Measurements from ENCODE around the gene FTH1. TPM values are rescaled to one million over a fixed set of nuclear protein-coding genes. Genes with fewer than 3 reads are reported as not detected.

FTH1 gene
- total RNA-seq, 1 experiment from 2014 or later = 2,484 TPM

DNA sequence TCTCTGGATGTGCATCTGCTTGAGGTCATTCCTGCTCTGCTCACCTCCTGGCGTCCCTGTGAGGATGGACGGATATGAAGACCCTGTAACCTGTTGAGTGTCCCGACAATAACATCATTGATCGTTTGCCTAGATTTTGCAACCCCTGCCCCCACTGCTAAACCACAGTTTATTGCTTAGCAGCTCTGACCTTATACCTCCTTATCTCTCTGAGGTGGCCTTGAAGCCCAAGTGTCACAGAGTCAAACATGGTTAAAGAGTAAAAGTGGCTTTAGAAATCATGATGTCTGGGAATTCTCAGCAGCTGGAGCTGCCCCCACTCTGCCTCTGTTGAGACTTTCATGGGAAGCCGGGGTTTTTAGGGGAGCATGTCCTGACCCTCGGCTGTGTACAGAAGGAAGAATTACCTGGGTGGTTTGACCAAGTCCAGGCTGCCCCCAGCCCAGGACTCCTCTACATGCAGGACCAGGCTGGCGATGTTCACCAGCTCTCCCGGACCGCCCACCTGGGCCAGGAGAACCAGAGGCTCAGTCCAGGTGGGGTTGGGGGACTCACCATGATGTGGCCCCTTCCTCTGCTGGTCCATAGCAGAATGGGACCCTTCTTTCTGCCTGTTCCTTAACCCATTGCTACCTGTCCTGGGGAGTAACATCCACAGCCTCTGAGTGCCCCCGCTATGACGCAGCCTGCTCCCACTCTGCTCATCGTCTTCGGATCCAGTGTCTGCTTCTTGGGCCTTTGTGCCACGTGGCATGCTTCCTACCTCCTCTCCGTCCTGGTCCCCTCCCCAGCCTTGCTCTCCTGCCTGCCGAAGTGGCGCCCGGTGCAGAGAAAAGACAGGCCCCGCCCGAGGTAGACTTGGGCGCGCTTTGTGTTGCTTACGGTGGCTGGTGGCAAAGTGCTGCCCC, 33.4 kb upstream of the FTH1 start:
- no peaks in the 10 kb centered on the region for H3K27me3 ChIP-seq (replicated peaks; ENCODE audit: insufficient read depth, low read depth, low read length, poor library complexity)
- no peaks in the 10 kb centered on the region for H3K9me3 ChIP-seq (ENCODE audit: low read depth, low read length, poor library complexity, severe bottlenecking)
- ChIA-PET CTCF (no interaction called here), POLR2A (ENCODE audit: low non-redundant PET) (no interaction called here)
- intact Hi-C loops (cut with micrococcal nuclease; ENCODE audit: unreplicated experiment) = no loop called here
- H3K4me3 ChIP-seq (ENCODE audit: low read depth, low read length, poor library complexity, severe bottlenecking) = no peak overlapping the region
- H3K27ac ChIP-seq (ENCODE audit: low read depth, low read length, poor library complexity, severe bottlenecking) = no peak overlapping the region
- no peak for TF ChIP-seq EZH2 (IDR thresholded peaks at IDR 0.05; ENCODE audit: borderline replicate concordance, low read depth, low read length, poor library complexity, severe bottlenecking)
- TF ChIP-seq, protein P1, sequence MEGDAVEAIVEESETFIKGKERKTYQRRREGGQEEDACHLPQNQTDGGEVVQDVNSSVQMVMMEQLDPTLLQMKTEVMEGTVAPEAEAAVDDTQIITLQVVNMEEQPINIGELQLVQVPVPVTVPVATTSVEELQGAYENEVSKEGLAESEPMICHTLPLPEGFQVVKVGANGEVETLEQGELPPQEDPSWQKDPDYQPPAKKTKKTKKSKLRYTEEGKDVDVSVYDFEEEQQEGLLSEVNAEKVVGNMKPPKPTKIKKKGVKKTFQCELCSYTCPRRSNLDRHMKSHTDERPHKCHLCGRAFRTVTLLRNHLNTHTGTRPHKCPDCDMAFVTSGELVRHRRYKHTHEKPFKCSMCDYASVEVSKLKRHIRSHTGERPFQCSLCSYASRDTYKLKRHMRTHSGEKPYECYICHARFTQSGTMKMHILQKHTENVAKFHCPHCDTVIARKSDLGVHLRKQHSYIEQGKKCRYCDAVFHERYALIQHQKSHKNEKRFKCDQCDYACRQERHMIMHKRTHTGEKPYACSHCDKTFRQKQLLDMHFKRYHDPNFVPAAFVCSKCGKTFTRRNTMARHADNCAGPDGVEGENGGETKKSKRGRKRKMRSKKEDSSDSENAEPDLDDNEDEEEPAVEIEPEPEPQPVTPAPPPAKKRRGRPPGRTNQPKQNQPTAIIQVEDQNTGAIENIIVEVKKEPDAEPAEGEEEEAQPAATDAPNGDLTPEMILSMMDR (conservative IDR thresholded peaks at IDR 0.05; ENCODE audit: low read depth, low read length) = no peak
- H3K4me1 ChIP-seq (ENCODE audit: insufficient read depth, low read length, poor library complexity, severe bottlenecking) = no peaks in the 10 kb centered on the region
- DNase-seq (ENCODE audit: low spot score) = no peak
- H3K36me3 ChIP-seq (ENCODE audit: insufficient read depth, low read length, poor library complexity, severe bottlenecking) = no peaks in the 10 kb centered on the region
- BruUV-seq (replicated peaks) = no TSS peak

DNA sequence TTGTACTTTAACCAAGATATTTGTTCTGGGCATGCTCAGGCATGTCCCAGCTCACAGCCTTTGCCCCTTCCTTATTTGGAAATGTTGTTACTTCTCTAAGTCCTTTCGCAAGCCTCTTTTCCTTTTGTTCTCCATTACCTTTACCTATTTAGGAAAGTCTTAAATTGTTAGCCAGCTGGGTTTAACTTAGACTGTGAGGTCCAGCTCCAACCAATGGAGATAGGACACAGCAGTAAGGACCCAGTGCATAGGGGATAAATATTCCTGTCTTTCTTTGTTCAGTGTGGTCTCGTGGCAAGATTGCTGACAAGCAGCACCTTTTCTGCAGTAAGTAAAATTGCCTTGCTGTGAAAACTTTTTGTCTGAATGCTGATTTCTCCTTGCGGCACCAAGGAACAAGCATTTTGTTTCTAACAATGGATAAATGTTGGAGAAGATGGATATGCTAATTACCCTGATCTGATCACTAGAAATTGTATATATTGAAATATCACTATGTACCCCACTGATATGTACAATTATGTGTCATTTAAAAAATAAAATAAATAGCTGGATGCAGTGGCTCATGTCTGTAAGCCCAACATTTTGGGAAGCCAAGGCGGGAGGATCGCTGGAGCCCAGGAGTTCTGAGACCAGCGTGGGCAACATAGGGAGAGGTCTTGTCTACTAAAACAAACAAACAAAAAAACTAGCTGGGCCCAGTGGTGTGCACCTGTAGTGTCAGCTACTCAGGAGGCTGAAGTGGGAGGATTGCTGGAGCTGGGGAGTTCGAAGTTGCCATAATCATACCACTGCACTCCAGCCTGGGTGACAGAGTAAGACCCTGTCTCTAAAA, 31.9 kb upstream of the FTH1 start:
- no TSS peak for BruUV-seq (replicated peaks)
- TF ChIP-seq EZH2 (IDR thresholded peaks at IDR 0.05; ENCODE audit: borderline replicate concordance, low read depth, low read length, poor library complexity, severe bottlenecking) = no peak
- TF ChIP-seq, protein P1 (conservative IDR thresholded peaks at IDR 0.05; ENCODE audit: low read depth, low read length) = no peak
- Histone ChIP-seq H3K27ac (ENCODE audit: low read depth, low read length, poor library complexity, severe bottlenecking) (no peak overlapping the region), H3K4me1 (ENCODE audit: insufficient read depth, low read length, poor library complexity, severe bottlenecking) (no peaks in the 10 kb centered on the region), H3K9me3 (ENCODE audit: low read depth, low read length, poor library complexity, severe bottlenecking) (no peaks in the 10 kb centered on the region), H3K27me3 (replicated peaks; ENCODE audit: insufficient read depth, low read depth, low read length, poor library complexity) (no peaks in the 10 kb centered on the region), H3K4me3 (ENCODE audit: low read depth, low read length, poor library complexity, severe bottlenecking) (no peak overlapping the region), H3K36me3 (ENCODE audit: insufficient read depth, low read length, poor library complexity, severe bottlenecking) (no peaks in the 10 kb centered on the region)
- DNase-seq (ENCODE audit: low spot score) = no peak
- intact Hi-C loops (cut with micrococcal nuclease; ENCODE audit: unreplicated experiment) = no loop called here
- POLR2A ChIA-PET (ENCODE audit: low non-redundant PET) = no interaction called here
- CTCF ChIA-PET = no interaction called here

DNA sequence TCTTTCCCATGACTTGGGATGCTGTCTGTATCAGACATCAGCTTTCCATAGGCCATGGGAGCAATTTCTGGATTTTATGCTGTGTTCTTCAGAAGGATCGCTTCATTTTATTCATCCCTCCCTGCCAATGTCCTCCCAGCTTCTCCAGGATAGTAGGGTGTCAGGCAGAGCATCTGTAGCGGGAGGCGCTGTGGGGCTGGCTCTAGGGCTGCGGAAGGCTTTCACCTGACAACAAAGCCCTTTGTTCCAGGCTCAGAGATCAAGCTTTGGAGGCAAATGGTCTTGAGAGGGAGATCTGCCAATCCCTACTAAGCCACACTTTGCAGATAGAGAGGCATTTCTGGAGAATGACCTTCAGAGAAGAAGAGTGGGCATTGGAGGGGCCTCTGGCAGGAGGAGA, 29.5 kb upstream of the FTH1 start:
- ChIA-PET POLR2A (ENCODE audit: low non-redundant PET) (no interaction called here), CTCF (no interaction called here)

More for the DNA sequence above, 29.5 kb upstream of the FTH1 start:
- H3K4me3 ChIP-seq (ENCODE audit: low read depth, low read length, poor library complexity, severe bottlenecking) = no peak overlapping the region
- no peaks in the 10 kb centered on the region for H3K4me1 ChIP-seq (ENCODE audit: insufficient read depth, low read length, poor library complexity, severe bottlenecking)
- H3K36me3 ChIP-seq (ENCODE audit: insufficient read depth, low read length, poor library complexity, severe bottlenecking) = no peaks in the 10 kb centered on the region
- intact Hi-C loops (cut with micrococcal nuclease; ENCODE audit: unreplicated experiment) = no loop called here
- no peak overlapping the region for H3K27ac ChIP-seq (ENCODE audit: low read depth, low read length, poor library complexity, severe bottlenecking)
- no peak for DNase-seq (ENCODE audit: low spot score)
- no TSS peak for BruUV-seq (replicated peaks)
- no peaks in the 10 kb centered on the region for H3K27me3 ChIP-seq (replicated peaks; ENCODE audit: insufficient read depth, low read depth, low read length, poor library complexity)
- no peaks in the 10 kb centered on the region for H3K9me3 ChIP-seq (ENCODE audit: low read depth, low read length, poor library complexity, severe bottlenecking)
- TF ChIP-seq EZH2 (IDR thresholded peaks at IDR 0.05; ENCODE audit: borderline replicate concordance, low read depth, low read length, poor library complexity, severe bottlenecking) = no peak
- TF ChIP-seq, protein P1 (conservative IDR thresholded peaks at IDR 0.05; ENCODE audit: low read depth, low read length) = no peak
